ENCODE results near the gene TSPEAR. TPM values are rescaled to one million over a fixed set of nuclear protein-coding genes. Genes with fewer than 3 reads are reported as not detected.

The TSPEAR gene
- total and polyA plus RNA-seq, 9 of the 15 experiments (the other 6 are each of a cell fraction or from before 2014, with no cell fraction given) = not detected

DNA sequence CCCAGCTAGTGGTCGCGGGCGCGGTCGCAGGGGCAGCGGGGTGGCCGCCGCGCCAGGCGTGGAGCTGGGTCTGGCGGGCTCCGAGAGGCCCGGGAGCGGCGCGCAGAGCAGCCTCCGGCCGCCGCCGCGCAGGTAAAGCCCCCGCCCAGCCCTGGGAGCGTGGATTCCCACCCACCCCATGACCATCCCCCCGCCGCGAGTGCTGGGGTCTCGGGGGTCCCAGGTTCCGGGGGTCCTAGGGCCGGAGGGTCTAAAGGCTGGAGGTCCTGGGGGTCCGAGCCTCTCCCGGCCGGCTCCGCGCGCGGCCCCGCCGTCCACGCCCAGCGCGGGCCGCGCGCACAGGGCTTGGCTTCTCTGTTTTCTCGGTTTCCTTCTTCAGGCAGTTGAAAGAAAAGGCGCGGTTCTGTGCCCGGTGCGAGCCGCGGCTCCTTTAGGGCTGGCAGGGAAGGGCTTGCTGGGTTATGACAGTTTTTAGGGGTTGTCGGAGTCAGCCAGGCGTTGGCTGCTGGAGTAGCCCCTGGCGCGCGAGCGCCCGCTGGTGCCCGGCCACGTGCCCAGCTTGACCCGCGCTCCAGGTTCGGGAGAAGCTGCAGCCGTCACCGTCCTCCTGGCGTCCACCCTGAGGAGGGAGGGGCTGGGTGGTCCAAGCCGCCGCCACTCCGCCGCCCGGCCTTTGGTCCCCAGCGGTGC, 255.7 kb downstream of the TSPEAR start:
- Histone ChIP-seq H3K36me3 (ENCODE audit: control insufficient read depth, insufficient read depth, low read length) (no peaks in the 10 kb centered on the region), H3K4me2 (ENCODE audit: insufficient read depth, low read length) (no peak overlapping the region), H3K27me3 (ENCODE audit: control insufficient read depth in 2 of 2, insufficient read depth in 2 of 2, low read length in 2 of 2) (peaks cover 17 to 57% of the 10 kb centered on the region in 2 experiments; a peak in 4 of 5 replicates), H3K9me1 (ENCODE audit: control insufficient read depth, insufficient read depth, low read length) (no peaks in the 10 kb centered on the region), H3K79me2 (ENCODE audit: control insufficient read depth, insufficient read depth, low read length) (no peaks in the 10 kb centered on the region), H3K27ac (ENCODE audit: extremely low read depth, low read depth, low read length) (no peak overlapping the region), H3K9me3 (replicated peaks; ENCODE audit: control insufficient read depth, insufficient read depth, low read depth, low read length) (no peaks in the 10 kb centered on the region), H2AFZ (ENCODE audit: low read depth, low read length) (no peak overlapping the region), H3K4me3 (peak overlapping the region; percentile 14; the same call in 1 of the 2 replicates), H4K20me1 (replicated peaks; ENCODE audit: control insufficient read depth, insufficient read depth, low read length) (peaks cover 4% of the 10 kb centered on the region; the same call in 1 of the 2 replicates), H3K4me1 (replicated peaks in 1 of 2; ENCODE audit: control insufficient read depth in 2 of 2, insufficient read depth in 2 of 2, low read length in 2 of 2) (peaks cover 0 to 23% of the 10 kb centered on the region in 2 experiments; a peak in 1 of 5 replicates), H3K9ac (ENCODE audit: insufficient read depth in 1 of 2, low read depth in 2 of 2, low read length in 2 of 2) (no peak overlapping the region)
- ATAC-seq = peak; percentile 17; the same call in 2 of the 3 replicates
- TF ChIP-seq HNRNPL (IDR thresholded peaks at IDR 0.05; ENCODE audit: low read depth, low read length) (0 out of 2 replicates have a peak, but pooled peaks have one; percentile 31), NR4A1 (CRISPR knock-in tag; IDR thresholded peaks at IDR 0.05) (no peak), NR4A1 (tag; IDR thresholded peaks at IDR 0.05) (no peak)
- no peak for FAIRE-seq
- ChIA-PET POLR2A (interaction anchor here (0.5 kb wide), 1 partner anchor 12 kb away, joined by 4 read pairs; no protein-coding TSS in a partner anchor), CTCF (ENCODE audit: low intra/inter-chr PET ratio) (no interaction called here)
- no TSS peak for BruUV-seq (replicated peaks)
- in situ Hi-C loops (cut with MboI) = no loop called here
- intact Hi-C loops (cut with micrococcal nuclease) = no loop called here
- 34% methylated on average over 48 of the region's 72 CpGs for WGBS (ENCODE audit: insufficient coverage, low coverage, missing lambda C conversion rate)
- DNase-seq (ENCODE audit: extremely low read depth in 1 of 4, low spot score in 3 of 4) = peak in 2 of 4 experiments; percentile 24 to 31
